ENCODE measurements around the gene KCNG1. TPM values are rescaled to one million over a fixed set of nuclear protein-coding genes. Genes with fewer than 3 reads are reported as not detected.
A peak's percentile ranks its signal among the peaks of the same experiment; 100 is the strongest.

KCNG1 gene
- polyA plus RNA-seq, 1 donor from 2014 or later = 3.3 TPM

DNA sequence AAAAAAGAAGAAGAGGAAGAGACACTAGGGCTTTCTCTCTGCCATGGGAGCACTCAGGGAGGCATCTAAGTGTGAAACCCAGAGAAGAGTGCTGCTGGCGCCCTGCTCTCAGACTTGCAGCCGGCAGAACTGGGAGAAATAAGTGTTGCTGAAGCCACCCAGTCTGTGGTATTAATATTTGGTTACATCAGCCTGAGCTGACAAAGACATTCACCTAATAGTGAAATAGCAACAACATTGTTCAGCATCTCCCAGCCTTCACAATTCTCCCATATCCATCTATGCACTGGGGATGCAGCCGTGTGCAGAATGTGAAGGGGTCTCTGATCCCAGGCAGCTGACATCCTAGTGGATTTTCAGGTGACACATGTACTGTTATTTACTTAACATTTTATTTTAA, 12.0 kb downstream of the KCNG1 start:
- no peak overlapping the region for H3K27ac Mint-ChIP-seq
- H3K27me3 Mint-ChIP-seq = peaks cover 13% of the 10 kb centered on the region
- no peak overlapping the region for H3K4me3 Mint-ChIP-seq
- H3K36me3 Mint-ChIP-seq = no peaks in the 10 kb centered on the region
- H3K9me3 Mint-ChIP-seq = no peaks in the 10 kb centered on the region
- no peaks in the 10 kb centered on the region for H3K4me1 Mint-ChIP-seq

DNA sequence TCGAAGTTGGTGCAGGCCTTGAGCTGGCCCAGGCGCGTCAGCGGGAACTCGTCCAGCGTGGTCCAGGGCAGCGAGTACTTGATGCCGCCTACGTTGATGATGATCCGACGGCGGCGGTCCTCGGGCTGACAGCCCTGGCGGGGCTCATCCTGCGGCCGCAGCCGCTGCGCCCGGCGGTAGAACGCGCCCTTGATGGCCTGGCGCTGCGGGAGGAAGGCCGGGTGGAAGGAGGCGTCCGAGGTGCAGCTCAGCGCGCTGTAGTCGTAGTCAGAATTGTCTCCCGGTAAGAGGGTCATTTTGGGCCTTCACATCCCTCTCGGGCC, 12.9 kb downstream of the KCNG1 start:
- H3K27me3 Mint-ChIP-seq = peaks cover 13% of the 10 kb centered on the region
- no peaks in the 10 kb centered on the region for H3K9me3 Mint-ChIP-seq
- H3K36me3 Mint-ChIP-seq = no peaks in the 10 kb centered on the region
- no peak overlapping the region for H3K27ac Mint-ChIP-seq
- H3K4me1 Mint-ChIP-seq = peaks cover 0 to 2% (median 0%) of the 10 kb centered on the region in 3 donors
- H3K4me3 Mint-ChIP-seq = no peak overlapping the region

DNA sequence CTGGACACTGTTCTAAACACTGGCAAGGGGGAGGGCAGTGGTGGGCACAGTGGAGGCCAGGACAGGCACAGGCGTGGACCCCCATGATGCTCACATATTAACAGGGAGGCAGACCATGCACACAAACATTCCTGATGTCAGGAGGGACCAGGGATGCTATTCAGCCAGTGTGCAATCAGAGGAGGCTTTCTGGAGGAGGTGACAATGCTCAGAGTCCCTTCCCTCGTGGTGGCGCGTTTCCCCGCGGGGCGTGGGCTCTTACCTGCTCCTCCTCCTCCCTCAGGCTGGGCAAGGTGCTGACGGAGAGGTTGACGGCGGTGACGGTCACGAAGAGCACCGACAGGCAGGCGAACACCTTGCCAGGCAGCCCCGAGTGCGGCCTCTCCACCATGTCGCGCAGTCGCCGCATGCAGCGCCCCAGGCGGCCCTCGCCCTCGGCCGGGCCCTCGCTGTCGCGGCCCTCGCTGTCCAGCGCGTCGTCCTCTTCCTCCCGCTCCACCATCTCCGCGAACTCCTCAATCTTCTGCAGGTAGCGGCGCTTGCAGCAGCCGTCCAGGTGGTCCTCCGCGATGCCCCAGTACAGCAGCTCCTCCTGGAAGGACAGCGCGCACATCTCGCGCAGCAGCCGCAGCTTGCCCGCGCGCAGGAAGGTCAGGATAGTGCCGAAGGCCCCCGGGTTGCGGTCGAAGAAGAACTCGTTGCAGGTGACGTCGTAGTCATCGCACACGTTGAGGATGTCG, 13.4 kb downstream of the KCNG1 start:
- peaks cover 0 to 2% (median 0%) of the 10 kb centered on the region in 3 donors for H3K4me1 Mint-ChIP-seq
- H3K4me3 Mint-ChIP-seq = no peak overlapping the region
- H3K27me3 Mint-ChIP-seq = peaks cover 7% of the 10 kb centered on the region
- no peak overlapping the region for H3K27ac Mint-ChIP-seq
- H3K9me3 Mint-ChIP-seq = no peaks in the 10 kb centered on the region
- H3K36me3 Mint-ChIP-seq = no peaks in the 10 kb centered on the region

DNA sequence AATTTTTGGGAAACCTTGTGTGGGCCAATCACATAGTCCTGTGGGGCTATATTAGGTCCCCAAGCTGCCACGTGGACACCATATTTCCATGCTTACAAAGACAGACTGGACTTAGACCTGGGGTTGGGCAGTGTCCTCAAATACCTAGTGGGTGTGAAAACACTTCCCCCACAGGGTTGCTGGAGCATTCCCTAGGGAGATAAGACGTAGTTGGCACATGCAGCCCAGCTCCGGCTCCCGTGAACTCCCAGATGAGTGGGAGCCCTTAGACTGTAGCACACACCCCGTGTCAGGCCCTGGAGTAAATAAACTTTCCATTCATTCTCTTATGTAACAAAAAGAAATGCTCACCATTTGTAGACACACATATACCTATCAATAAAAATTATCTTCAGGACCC, 14.2 kb downstream of the KCNG1 start:
- H3K27ac Mint-ChIP-seq = no peak overlapping the region
- H3K27me3 Mint-ChIP-seq = peaks cover 4% of the 10 kb centered on the region
- no peak overlapping the region for H3K4me3 Mint-ChIP-seq
- H3K9me3 Mint-ChIP-seq = no peaks in the 10 kb centered on the region
- H3K4me1 Mint-ChIP-seq = peaks cover 0 to 2% (median 0%) of the 10 kb centered on the region in 3 donors
- no peaks in the 10 kb centered on the region for H3K36me3 Mint-ChIP-seq

DNA sequence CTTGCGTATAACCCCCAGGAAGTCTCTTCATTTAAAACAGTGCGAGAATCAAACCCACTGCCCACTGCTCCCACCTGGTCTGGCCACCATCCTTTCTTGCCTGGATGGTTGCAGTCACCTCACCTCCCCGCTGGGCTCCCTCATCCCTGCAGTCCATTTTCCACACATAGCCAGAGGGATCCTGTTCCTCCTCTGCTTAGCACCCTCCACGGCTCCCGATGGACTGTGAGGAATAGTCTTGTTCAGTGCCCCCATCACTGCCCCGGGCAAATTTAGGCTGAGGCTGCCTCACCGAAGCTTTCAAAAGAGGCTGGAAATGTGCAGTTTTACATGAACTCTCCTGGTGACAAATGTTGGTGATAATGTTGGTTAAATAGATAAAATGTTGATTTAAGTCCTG, 17.7 kb downstream of the KCNG1 start:
- Mint-ChIP-seq H3K9me3 (no peaks in the 10 kb centered on the region), H3K4me3 (no peak overlapping the region), H3K27ac (no peak overlapping the region), H3K4me1 (peaks cover 0 to 2% (median 0%) of the 10 kb centered on the region in 3 donors), H3K36me3 (no peaks in the 10 kb centered on the region), H3K27me3 (peaks cover 7% of the 10 kb centered on the region)

DNA sequence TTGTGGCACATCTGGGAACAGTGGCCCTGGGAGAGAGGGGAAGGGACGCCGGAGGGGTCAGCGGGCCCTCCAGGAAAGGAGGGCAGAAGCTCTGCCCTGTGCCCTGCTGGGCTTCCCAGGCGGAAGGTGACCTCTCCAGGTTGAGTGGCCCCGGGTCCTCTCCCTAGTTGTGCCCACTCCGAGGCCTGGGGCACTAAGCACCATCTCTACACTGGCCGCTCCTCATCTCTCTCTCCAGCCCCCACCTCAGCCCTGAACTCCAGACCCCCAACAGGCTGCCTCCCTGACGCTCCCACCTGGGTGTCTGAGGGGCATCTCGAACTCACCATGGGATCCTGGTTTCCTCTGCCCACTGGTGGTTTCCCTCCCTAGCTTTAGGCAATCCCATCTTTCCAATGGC, 18.1 kb downstream of the KCNG1 start:
- Mint-ChIP-seq H3K36me3 (no peaks in the 10 kb centered on the region), H3K9me3 (no peaks in the 10 kb centered on the region), H3K27ac (no peak overlapping the region), H3K4me1 (peaks cover 0 to 2% (median 0%) of the 10 kb centered on the region in 3 donors), H3K27me3 (peaks cover 7% of the 10 kb centered on the region), H3K4me3 (no peak overlapping the region)

DNA sequence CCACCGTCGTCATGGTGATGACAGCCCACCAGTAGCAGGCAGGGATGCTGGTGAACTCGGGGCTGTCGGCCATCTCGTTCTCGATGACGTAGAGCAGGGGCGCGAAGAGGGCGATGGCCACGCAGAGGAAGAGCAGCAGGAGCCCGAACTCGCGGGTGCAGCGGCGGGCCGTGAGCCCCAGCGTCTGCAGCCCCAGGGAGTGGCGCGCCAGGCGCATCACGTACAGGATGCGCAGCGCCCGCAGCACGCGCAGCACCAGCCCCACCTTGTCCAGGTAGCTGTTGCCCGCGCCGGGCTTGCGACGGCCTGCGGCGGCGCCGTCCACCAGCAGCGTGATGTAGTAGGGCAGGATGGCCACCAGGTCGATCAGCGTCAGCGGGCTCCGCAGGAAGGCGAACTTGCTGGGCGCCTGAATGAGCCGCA, 18.6 kb downstream of the KCNG1 start:
- H3K4me3 Mint-ChIP-seq = no peak overlapping the region
- no peaks in the 10 kb centered on the region for H3K36me3 Mint-ChIP-seq
- no peak overlapping the region for H3K27ac Mint-ChIP-seq
- peaks cover 10% of the 10 kb centered on the region for H3K27me3 Mint-ChIP-seq
- peaks cover 0 to 2% (median 0%) of the 10 kb centered on the region in 3 donors for H3K4me1 Mint-ChIP-seq
- no peaks in the 10 kb centered on the region for H3K9me3 Mint-ChIP-seq

DNA sequence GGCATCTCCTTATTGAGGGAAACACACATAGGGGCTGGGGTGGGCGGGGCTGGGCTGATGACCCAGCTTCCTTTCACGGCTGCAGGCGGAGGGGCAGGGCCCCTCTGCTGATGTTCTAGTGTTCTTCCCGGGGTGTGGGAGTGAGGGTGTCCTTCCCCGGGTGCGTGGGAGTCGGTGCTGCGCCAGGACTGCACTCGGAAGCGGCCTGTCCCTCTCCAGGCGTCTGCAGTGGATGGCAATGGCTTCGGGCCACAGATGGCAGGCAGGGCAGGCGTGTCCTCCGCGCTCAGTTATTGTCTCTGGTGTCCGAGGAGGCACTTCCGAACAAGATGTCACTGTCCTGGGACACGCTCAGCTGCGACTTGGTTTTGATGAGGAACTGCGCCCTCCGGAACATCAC, 19.2 kb downstream of the KCNG1 start:
- Mint-ChIP-seq H3K36me3 (no peaks in the 10 kb centered on the region), H3K4me3 (no peak overlapping the region), H3K27me3 (peaks cover 16% of the 10 kb centered on the region), H3K4me1 (peaks cover 0 to 2% (median 0%) of the 10 kb centered on the region in 3 donors), H3K9me3 (no peaks in the 10 kb centered on the region), H3K27ac (peak overlapping the region in 1 of 3 donors; percentile 48)

DNA sequence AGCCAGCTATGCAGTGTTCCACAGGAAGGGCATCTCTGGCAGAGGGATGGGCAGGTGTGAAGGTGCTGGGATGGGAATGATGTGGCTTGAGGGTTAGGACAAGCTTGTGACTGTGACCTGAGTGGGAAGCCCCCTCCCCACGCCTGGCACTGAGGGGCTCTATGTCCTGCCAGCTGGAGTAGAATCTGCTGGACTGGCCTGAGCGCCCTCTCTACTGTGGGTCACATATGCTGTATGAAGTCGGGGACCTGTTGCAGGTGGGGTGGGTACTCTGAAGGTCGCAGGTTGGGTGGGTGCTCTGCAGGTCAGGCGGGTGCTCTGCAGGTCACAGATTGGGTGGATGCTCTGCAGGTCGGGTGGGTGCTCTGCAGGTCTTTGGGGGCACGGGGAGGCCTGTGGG, 20.3 kb downstream of the KCNG1 start:
- H3K36me3 Mint-ChIP-seq = no peaks in the 10 kb centered on the region
- H3K27ac Mint-ChIP-seq = no peak overlapping the region
- no peak overlapping the region for H3K4me3 Mint-ChIP-seq
- H3K27me3 Mint-ChIP-seq = peaks cover 17% of the 10 kb centered on the region
- H3K9me3 Mint-ChIP-seq = no peaks in the 10 kb centered on the region
- H3K4me1 Mint-ChIP-seq = peaks cover 0 to 2% (median 0%) of the 10 kb centered on the region in 3 donors

DNA sequence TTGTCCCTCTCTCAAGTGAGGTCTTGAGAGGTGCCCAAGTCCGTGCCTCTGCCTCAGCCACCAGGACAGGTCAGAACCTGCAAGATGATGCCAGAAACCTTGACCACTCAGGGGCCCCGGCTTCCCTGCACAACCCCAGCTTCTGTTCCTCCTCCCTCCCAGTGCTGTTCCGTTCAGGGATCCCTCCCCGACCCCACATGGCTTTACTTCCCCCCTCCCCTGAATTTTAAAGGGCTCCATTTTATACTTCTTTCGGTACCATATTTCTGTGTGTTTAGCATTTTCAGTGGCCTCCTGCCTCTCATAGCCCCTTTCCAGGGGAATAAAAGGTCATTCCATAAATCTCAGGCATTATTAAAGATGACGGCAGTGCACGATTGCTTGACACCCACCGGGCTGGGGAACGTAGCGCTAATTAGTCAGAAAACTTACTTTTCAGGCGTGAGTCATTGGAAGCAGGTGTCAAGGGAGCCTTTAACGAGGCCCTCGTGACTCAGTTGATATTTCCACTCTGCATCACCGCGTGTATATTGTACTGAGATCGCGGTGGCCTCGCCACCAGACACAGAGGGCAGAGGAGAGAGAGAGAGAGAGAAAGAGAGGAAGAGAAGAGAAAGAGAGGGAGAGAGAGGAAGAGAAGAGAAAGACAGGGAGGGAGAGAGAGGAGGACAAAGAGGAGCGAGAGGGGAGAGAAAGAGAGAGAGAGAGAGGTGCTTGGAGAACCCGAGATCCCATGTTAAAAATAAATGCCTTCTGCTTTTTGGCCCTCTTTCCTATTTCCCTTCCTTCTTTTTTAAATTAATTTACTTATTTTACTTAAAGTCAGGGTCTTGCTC, 21.3 kb downstream of the KCNG1 start:
- no peak overlapping the region for H3K27ac Mint-ChIP-seq
- H3K36me3 Mint-ChIP-seq = no peaks in the 10 kb centered on the region
- no peak overlapping the region for H3K4me3 Mint-ChIP-seq
- no peaks in the 10 kb centered on the region for H3K9me3 Mint-ChIP-seq
- H3K4me1 Mint-ChIP-seq = peaks cover 0 to 2% (median 0%) of the 10 kb centered on the region in 3 donors
- peaks cover 17% of the 10 kb centered on the region for H3K27me3 Mint-ChIP-seq

DNA sequence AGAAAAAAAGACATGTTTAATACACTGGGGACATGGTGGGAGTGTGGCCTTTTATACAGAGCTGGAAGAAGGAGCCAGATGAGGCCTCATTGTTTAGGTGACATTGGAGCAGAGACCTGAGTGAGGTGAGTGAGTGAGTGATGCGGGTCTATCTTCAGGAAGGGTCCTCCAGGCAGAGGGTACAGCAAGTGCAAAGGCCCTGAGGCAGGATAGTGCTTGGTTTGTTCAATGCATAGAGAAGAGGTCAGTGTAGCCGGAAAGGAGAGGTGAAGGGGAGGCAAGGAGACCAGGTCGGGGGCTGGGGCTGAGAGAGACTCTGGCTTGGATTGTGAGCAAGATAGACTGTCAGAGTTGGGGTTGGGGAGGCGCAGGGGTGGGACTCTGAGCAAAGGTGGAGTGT, 23.6 kb downstream of the KCNG1 start:
- no peak overlapping the region for H3K4me3 Mint-ChIP-seq
- H3K4me1 Mint-ChIP-seq = no peaks in the 10 kb centered on the region
- no peak overlapping the region for H3K27ac Mint-ChIP-seq
- H3K36me3 Mint-ChIP-seq = no peaks in the 10 kb centered on the region
- peaks cover 15% of the 10 kb centered on the region for H3K27me3 Mint-ChIP-seq
- H3K9me3 Mint-ChIP-seq = no peaks in the 10 kb centered on the region

DNA sequence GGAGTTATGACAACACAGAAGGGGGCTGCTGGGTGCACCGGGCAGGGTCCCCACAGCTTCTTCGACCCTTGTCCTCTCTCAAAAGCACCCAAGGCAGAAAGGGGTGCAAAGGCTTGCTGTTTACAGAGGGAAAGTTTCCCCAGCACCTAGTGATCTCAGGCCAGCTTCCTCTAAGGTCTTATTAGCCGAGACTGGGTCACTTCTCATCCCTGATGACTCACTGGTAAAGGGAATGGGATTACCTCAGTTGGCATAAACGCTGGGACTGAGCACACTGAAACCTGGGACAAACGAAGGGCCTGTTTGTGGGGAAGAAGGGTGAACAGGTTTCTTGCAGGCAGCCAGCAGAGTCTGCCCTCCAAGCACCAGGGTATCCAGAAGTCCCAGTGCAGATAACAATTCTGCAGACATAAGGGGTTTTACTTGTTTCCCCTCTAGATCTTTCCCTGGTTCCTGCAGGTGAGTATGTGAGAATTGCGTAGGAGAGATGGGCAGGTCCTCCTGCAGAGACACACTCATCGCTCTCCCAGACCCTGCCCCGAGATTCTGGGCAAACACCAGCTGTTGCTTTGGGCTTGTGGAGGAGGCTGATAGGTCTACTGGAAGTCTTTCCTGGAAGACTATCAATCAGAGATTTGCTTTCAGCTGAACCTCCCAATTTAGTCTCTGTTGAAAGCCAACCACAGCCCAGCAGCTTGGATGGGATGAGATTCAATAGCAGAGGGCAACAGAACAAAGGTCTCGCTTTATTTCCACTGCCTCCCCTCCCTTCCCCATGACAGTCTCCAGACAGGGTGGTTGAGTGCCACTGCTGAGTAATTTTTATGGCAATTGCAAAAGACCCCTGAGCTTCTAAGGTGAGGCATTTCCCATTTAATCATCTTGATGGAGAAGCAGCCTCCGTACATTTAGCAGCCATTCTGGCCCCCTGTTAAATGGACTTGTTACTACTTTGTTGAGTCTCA, 25.7 kb downstream of the KCNG1 start:
- Mint-ChIP-seq H3K4me1 (peaks cover 0 to 9% (median 0%) of the 10 kb centered on the region in 3 donors), H3K9me3 (no peaks in the 10 kb centered on the region), H3K27ac (no peak overlapping the region), H3K36me3 (no peaks in the 10 kb centered on the region), H3K27me3 (peaks cover 14% of the 10 kb centered on the region), H3K4me3 (peak overlapping the region in 1 of 4 donors; percentile 52)

DNA sequence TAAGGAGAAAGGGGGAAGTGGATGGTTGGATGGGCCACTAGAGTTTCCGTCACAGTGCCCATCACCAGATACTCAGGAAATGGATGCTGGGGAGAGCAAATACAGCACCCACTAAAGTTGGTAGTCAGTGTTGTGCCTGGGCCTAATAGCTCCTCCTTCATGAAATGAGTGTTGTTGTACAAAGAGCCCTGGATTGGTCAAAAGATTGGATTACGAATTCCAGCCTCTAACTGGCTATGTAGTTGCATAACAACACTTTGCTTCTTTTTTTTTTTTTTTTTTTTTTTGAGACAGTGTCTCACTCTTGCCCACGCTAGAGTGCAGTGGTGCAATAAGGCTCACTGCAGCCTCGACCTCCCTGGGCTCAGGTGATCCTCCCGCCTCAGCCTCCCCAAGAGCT, 27.4 kb downstream of the KCNG1 start:
- Mint-ChIP-seq H3K27ac (no peak overlapping the region), H3K4me1 (peaks cover 0 to 10% (median 0%) of the 10 kb centered on the region in 3 donors), H3K36me3 (no peaks in the 10 kb centered on the region), H3K9me3 (no peaks in the 10 kb centered on the region), H3K4me3 (no peak overlapping the region), H3K27me3 (peaks cover 14% of the 10 kb centered on the region)

DNA sequence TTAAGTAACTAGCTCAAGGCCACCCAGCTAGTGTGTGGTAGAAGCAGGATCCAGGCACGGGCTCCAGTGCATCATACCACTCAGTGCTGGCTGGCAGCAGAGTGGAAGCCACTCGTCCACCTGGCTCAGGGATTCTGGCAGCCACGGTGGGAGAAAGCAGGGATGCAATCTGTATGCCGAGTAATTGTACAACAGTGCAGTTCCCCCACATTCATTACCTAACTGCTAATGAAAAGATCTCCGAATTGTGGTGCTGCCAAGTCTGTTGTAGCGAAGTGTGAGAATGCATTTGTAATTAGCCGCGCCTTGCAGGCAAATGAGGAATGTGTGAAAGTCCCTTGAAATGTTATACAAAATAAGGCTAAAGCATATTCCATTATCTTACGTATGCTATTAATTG, 29.0 kb downstream of the KCNG1 start:
- Mint-ChIP-seq H3K27me3 (peaks cover 9% of the 10 kb centered on the region), H3K36me3 (no peaks in the 10 kb centered on the region), H3K27ac (no peak overlapping the region), H3K9me3 (no peaks in the 10 kb centered on the region), H3K4me3 (no peak overlapping the region), H3K4me1 (peaks cover 0 to 10% (median 0%) of the 10 kb centered on the region in 3 donors)
